NCI-H128 (cell line): ENCODE results near the gene CEMIP.
"Not testable (repeated sequence)": the region's sequence is repeated elsewhere in the genome, so short reads cannot be mapped to it uniquely, and the experiment has no call there.

ENCODE experiments used
- DNase-seq: peaks from one replicate; lab custom pipeline; 2025; ENCODE audit not compliant: unreplicated experiment; lab: John Stamatoyannopoulos, UW

Gene CEMIP

DNA sequence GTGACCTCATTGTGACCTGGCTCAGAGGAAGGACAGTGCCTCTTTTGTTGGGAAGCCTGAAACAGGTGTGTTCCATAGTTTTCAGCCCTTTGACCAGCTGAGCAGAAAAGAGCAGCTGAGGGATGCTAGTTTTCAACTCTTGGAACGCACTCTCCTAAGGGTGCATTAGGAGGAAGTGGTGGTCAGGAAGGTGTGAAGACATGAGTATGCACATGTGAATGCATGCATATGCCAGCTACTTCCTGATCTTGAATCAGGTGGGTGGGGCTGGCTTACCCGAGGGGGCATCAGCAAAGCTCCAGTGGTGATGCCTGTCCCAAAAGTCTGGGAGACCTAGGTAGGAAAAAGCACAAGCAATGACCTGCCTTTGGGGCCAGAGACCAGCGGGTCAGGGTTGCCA, 23.3 kb upstream of the CEMIP start:
- DNase-seq, result no peak

DNA sequence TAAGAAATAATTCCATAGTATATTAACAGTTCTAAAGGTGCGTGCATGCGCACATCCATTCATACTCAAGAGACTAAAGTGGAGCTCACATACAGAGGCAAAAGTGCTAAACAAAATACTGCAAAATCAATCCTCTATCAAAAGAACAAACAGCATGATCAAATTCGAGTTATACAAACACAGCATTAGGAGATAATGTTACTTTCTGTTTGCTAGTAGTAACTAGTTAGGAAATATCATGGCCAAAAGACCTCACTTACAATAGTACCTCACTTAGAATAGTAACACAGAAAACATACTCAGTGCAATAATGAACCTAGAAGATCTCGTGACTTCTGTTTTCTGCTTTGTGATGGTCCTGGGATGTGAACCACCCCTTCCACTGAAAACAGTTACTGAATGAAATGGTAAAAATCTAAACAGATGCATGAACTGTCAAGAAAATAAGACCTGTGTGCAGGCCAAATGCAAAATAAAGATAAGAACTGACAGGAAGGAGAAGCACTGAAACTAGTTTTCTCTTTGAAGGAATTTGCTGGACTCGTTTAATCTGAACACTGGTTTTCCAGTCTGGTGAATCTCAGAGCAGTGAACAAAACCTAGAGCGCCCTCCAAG, 20.9 kb upstream of the CEMIP start:
- DNase-seq, result no peak

DNA sequence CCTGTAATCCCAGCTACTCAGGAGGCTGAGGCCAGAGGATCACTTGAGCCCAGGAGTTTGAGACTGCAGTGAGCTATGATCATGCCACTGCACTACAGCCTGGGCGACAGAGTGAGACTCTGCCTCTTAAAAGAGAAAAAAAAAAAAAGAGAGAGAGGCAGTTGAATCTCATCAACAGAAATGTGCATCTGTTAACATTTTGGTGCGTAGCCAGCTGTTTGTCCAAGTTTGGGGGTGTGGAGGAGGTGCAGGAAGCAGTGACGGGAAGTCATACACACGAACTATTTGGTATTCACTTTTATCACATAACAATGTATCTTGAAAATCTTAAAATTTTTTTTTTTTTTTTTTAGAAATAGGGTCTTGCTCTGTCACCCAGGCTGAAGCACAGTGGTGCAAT, 18.2 kb upstream of the CEMIP start:
- DNase-seq, result no peak

DNA sequence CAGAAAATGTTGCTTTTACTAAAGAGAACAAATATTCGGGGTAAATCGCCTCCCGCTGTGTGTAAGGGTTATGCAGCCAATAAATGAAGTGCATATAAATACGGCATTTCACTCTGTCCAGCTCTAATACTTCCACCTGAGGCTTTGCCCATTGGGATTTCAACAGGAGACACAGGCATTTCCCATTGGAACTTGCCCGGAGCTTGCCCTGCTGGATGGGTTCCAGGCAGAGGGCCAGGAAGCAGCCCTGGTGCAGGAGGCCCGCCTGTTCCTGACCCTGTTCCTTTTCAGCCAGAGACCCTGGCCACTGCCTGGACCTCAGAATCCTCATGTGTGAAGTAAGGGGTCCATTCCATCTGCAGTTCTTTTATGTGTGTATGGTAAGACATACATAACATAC, 17.4 kb upstream of the CEMIP start:
- no peak for DNase-seq

DNA sequence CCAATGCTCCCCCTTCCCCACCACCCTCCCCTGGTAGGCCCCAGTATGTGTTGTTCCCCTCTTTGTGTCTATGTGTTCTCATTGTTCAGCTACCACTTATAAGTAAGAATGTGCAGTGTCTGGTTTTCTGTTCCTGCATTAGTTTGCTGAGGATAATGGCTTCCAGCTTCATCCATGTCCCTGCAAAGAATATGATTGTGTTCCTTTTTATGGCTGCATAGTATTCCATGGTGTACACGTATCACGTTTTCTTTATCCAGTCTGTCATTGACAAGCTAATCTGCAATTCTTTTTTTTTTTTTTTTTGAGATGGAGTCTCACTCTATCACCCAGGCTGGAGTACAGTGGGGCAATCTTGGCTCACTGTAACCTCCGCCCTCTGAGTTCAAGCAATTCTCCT, 15.9 kb upstream of the CEMIP start:
- DNase-seq, result not testable (repeated sequence)

DNA sequence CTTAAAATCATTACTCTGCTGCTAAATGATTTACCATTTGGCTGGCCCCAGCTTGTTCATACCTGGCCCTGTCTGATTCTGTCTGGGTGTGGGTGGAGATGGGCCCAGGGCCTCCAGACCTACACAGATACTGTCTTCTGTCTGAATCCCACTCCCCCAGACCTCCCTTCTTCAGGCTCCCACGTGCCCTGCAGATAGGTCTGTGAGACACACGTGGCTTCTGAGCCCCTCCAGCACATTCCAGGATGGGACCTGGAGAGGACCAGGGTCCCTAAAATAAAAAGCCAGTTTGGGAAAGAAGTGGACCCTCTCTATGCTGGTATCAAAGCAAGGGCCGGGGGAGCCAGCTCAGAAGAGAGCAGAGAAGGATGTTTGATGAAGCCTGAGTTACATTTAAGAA, 14.6 kb upstream of the CEMIP start:
- no peak for DNase-seq

DNA sequence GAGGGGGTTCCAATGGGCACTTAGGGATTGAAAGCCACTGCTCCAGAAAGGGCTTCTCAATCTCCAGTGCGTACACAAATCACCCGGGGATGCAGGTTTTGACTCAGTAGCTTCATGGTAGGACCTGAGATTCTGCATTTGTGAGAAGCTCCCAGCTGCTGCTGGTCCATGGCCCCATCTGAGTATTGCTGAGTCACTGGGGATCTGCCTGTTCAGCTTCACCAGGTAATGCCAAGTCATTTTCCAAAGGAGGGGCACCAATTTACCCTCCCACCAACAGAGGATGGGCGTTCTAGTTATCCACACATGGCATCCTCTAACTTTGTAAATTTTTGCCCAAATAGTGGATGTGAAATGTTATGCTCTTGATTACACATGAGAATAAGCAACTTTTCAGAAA, 12.9 kb upstream of the CEMIP start:
- DNase-seq, result no peak

DNA sequence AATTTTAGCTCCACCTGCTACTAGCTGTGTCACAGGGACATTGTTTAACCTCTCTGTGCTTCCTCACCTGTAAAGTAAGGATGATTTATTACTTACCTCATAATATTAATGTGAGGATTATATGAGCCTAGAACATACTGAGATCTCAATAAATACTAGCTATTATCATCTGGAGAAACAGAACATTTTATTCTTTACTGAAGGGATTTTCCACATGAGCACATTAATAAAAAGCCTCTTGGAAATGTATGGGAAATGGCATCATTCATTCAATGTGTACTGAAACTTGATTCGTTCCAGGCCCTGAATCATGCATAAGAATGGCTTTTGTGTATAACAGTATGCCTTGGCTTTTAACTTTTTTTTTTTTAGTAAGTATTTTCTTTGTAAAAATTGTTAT, 11.0 kb upstream of the CEMIP start:
- no peak for DNase-seq

DNA sequence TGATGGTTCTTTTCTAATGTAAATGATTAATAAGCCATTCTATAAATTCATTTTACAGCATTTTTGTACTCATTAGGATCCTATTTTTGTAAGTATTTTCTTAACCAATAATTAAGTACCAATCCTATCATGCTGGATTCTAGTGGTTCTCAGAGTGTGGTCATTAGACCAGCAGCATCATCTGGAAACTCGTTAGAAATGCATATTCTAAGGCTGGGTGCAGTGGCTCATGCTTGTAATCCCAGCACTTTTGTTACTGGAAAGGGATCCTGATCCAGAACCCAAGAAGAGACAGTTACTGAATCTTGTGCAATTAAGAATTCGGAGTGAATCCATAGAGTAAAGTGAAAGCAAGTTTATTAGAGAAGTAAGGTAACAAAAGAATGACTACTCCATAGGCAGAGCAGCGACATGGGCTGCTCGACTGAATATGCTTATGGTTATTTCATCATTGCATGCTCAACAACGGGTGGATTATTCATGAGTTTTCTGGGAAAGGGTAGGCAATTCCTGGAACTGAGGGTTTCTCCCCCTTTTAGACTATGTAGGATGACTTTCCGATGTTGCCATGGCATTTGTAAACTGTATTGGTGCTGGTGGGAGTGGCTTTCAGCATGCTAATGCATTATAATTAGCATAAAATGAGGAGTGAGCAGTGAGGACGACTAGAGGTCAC, 9.9 kb upstream of the CEMIP start:
- DNase-seq, result no peak

DNA sequence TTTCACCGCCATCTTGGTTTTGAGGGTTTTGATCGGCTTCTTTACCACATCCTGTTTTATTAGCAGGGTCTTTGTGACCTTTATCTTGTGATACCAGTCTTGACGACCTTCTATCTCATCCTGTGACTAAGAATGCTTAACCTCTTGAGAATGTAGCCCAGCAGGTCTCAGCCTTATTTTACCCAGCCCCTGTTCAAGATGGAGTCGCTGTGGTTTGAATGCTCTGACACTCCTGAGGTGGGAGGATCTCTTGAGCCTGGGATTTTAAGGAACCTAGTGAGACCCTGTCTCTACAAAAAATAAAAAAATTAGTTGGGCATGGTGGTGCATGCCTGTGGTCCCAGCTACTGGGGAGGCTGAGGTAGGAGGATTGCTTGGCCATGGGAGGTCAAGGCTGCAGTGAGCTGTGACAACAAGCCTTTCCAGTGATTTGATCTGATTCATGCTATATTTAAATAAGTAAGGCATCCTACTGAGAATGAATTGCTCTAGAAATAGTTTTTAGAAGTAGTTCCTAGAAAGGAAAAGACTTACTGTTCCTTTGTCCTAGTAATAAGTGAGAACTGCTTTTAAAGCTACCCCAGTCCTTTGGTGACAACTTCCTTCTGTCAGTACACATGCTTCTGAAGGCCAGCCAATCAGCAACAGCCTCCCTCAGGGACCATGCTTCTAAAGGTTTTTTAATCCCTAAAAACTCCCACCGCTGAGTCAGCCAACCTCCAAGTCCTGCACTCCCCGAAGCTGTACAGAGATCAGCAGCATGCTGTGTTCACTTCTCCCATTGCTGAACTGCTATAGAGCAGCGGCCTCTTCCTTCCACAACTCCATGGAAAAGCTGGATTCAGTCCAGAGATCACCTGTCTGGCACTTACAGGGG, 9.1 kb upstream of the CEMIP start:
- DNase-seq, result no peak

DNA sequence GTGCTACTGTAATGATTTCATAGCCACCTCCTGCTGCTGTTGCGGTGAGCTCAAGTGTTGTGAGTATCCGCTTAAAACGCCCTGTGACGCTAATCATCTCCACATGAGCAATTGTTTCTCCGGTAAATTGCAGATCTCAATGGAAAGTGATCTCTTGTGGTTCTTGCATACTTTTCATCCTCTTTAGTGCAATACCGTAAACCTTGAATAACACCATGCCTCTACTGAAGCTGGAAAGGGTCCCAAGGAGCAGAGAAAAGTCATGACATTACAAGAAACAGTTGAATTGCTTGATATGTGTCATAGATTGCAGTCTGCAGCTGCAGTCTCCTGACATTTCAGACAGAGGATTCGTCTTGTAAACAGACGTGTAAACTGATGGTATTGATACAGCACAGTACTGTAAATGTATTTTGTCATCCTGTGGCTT, 6.0 kb upstream of the CEMIP start:
- DNase-seq, result no peak

DNA sequence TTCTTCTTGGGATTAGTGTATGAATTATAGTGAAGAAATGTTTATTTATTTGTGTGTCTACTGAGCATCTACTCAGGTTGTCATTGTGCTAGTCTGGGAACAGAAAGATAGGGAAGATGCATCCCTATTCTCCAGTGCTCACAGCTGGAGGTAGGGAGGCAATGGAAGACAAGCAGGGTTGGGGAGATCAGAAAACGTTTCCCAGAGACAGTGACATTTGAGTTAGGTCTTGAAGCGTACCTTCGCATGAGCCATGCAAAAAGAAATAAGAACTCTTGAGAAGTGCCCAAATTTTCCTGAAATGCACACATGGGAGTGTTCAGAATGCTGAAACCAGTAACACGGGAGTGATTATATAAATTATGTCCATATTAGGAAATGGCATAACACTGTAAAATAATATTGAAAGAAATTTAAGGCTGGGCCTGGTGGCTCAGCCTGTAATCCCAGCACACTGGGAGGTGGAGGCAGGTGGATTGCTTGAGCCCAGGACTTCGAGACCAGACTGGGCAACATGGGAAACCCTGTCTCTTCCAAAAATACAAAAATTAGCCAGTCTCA, 5.3 kb upstream of the CEMIP start:
- DNase-seq, result no peak

DNA sequence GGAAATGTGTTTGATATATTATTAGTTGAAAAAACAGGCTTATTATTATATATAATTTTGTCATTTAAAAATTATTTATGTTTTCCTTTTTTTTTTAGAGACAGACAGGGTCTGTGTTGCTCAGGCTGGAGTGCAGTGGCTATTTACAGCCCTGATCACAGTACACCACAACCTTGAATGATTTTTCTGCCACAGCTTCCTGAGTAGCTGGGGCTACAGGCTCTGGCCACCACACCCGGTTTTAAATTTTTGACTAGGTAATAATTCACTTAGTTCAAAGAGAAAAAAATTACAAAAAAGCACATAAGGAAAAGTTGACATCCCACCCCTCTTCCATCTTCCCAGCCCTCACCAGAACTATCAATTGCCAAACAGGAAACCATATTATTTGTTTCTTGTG, 4.7 kb upstream of the CEMIP start:
- DNase-seq, result no peak

DNA sequence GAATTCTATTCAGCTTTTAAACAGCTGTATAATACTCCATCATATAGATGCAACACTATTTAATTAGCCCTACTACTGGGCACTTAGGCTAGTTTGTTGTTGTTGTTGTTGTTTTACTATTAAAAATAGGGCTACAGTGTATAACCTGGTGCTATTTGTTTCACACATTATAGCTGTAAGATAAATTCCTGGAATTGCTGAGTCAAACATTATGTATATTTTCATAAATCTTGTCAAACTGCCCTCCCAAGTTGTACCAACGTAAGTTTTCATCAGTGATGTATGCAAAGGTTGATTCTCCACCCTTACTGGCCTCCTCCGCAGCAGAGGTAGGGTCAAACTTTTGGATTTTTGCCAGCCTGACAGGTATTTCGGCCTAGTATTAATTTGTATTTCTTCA, 3.8 kb upstream of the CEMIP start:
- no peak for DNase-seq

DNA sequence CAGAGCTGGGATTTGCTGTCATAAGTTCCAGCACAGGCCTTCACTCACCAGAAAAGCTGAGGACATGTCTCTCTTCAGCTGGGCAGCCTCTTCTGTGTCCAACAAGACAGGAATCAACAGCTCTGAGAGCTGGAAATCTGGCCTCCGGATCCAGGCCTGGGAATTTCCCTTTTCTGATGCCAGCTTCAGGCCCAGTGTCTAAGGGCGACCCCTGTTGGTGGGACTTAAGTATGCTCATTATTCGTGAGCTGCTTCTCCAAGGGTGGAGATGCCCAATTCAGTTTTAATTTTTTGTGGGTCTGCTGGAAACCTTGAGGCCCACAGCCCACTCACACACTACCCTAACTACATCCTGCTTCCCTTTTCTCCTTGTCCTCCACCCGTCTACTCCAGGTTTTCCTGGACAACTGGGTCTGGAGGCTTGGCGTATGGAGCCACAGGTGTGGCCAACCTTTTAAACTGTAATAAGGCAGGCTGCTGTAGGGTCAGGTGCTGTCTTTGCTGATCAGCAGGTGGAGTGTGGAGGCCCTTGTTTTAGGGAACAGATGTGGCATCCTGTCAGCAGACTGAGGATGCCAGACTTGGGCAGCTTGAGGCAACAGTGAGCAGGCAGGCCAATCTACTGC, 2.6 kb upstream of the CEMIP start:
- DNase-seq, result no peak

DNA sequence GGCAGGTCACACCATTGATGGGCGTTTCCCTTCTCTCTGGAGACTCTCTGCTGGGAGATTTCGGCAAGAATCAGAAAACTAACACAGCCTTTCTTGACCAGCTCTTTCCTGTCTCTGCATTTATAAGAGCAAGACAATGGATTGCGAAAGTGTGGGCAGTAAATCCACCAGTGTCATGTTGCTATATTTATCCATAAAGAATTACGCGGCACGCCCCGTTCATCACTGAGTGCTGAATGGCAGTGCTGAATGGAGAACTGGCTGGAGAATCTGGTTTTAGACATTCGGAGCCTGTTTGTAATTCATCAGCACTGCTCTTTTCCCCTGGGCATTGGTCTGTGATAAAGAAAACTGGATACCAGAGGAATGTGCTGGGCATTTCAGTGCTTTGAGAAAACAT, 2.0 kb upstream of the CEMIP start:
- no peak for DNase-seq

DNA sequence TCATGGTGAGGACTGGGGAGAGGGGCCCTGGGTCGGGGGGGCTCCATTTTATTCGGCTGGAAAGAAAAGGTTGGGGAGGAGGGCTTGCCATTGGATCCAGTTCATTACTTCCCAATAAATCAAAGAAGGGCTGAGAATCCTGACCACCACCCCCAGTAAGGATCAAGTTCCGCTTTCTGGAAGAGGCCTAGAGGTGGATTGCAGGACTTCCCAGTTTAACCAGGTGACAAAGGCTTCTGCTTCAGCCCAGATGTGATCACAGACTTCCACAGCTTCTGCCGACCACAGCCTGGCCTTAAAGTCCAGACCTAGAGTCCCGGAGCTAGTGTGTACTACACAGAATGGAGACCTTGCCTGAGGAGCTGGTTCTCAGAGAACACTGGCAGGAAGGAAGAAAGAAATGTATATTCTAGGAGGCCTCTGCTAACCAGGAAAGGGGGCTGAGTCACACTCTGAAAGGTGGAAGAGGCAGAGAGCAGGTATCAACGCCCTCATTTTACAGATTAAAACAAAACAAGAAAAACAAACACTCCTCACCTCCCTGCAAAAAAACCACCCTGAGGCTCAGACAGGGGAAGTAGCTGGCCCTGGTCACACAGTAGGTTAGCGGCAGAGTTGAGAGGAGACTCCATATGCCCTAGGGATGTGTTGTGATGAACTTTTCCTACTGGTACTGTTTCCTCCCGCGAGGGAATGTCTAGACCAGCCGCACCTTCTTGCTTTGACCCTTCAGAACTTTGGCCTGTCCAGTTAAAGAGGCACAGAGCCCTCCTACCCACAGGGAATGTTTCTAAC, 1.1 kb upstream of the CEMIP start:
- DNase-seq, result no peak

DNA sequence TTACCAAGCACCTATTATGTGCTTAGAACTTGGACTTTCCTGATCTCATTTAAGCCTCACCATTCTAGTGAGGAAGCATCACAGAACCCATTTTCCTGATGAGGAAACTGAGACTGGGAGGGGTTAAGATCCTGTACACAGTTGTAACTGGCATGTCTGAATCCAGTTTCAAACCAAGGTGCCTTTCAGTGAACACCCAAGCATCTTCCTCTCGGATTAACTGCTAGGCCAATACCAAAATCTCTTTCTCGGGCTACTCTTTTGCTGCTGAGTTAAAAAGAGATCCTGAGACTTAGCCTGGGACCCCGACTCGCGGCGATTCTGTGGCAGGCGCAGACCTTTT, 578 bp upstream of the CEMIP start:
- no peak for DNase-seq

DNA sequence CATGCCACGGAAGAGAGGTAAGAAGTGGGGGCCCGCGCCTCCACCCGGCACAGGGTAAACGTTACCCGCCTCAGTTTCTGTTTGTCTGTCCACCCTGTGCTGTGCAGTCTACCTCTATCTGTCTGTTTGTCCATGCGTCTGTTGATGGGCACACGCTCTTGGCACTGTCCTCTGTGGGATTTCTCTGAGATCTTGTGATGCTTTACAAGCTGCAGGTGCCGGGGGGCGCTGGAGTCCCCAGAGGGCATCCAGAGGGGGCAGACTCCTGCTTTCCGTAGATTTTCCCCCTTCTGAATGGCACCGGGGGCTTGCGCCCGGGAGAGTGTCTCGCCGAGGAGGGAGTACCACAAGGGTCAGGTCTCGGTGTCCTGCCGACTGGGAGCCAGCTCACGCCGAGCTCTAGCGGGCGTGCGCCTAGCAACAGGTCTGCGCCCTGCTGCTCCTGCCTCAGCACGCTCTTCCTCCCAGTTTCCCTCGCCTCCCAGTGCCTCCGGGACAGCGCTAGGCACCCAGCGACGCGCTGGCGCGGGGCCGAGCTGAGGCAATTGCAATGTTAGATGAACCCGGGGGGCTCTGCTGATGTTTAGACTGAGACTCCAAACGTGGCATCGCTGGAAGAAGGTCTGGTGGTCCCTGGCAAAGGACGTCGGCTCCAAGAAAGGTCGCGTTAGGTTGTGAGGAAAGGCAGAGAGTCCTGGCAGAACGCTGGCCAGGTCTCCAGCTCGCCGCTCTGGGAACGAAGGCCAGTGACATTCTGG, 667 bp downstream of the CEMIP start:
- DNase-seq, result no peak
